Measurements from ENCODE around the gene FSTL1. TPM values are rescaled to one million over a fixed set of nuclear protein-coding genes. Genes with fewer than 3 reads are reported as not detected.

The FSTL1 gene
- total RNA-seq, 3 donors from 2014 or later (not counting 1 experiment from before 2014, with no cell fraction given) = 1.1 to 1.9 (median 1.4) TPM

DNA sequence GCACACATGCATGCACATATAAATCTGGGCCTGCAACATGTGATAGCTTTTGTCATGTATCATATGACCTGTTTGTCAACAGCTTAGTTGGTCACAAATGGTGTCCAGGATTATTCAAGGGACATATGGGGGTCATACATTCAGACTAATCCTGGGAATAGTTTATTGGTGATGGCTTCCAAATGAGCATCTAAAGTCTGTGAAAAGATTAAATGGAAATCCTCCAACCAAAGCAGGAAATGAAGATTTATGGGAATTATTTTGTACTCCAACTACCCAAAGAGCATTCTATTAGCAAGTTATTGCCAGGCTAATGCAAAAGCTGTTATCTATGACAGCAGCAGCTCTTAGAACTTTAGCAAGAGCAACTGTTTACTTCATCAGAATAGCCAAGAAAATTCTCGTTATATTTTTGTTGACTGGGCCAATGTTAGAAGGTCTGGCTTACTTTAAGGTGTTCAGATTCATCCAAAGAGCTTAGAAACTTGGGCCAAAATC is 7.1 kb downstream of the FSTL1 start:
- no peak for DNase-seq
- Mint-ChIP-seq H3K27ac (no peak overlapping the region), H3K27me3 (ENCODE audit: low read depth in 2 of 2) (peaks cover 8 to 15% of the 10 kb centered on the region in 2 donors), H3K9me3 (no peaks in the 10 kb centered on the region), H3K4me1 (no peaks in the 10 kb centered on the region), H3K4me3 (no peak overlapping the region), H3K36me3 (no peaks in the 10 kb centered on the region)
- Histone ChIP-seq H3K9me3 (ENCODE audit: control insufficient read depth, insufficient read depth, low read length) (no peaks in the 10 kb centered on the region), H3K4me1 (ENCODE audit: control insufficient read depth, insufficient read depth, low read length) (no peaks in the 10 kb centered on the region), H3K27me3 (ENCODE audit: control insufficient read depth, insufficient read depth, low read length) (peaks cover 3% of the 10 kb centered on the region), H3K27ac (ENCODE audit: low read length) (no peak overlapping the region), H3K4me3 (ENCODE audit: low read length) (no peak overlapping the region), H3K36me3 (ENCODE audit: control insufficient read depth, insufficient read depth, low read length) (no peaks in the 10 kb centered on the region)
- WGBS (ENCODE audit: insufficient coverage) = 100% methylated on average over 1 of the region's 1 CpG
- no peak for TF ChIP-seq CTCF (IDR thresholded peaks at IDR 0.05)
- intact Hi-C loops (cut with micrococcal nuclease) = no loop called here
- no peak for ATAC-seq

- Histone ChIP-seq H3K4me3 (ENCODE audit: low read length) (no peak overlapping the region), H3K27me3 (ENCODE audit: control insufficient read depth, insufficient read depth, low read length) (no peaks in the 10 kb centered on the region), H3K27ac (ENCODE audit: low read length) (no peak overlapping the region), H3K4me1 (ENCODE audit: control insufficient read depth, insufficient read depth, low read length) (no peaks in the 10 kb centered on the region), H3K36me3 (ENCODE audit: control insufficient read depth, insufficient read depth, low read length) (no peaks in the 10 kb centered on the region), H3K9me3 (ENCODE audit: control insufficient read depth, insufficient read depth, low read length) (no peaks in the 10 kb centered on the region)
- Mint-ChIP-seq H3K36me3 (no peaks in the 10 kb centered on the region), H3K27me3 (ENCODE audit: low read depth in 2 of 2) (peaks cover 4 to 15% of the 10 kb centered on the region in 2 donors), H3K9me3 (no peaks in the 10 kb centered on the region), H3K4me1 (no peaks in the 10 kb centered on the region), H3K27ac (no peak overlapping the region), H3K4me3 (no peak overlapping the region)
- no peak for TF ChIP-seq CTCF (IDR thresholded peaks at IDR 0.05)
- DNase-seq (no peak), ATAC-seq (no peak)
- intact Hi-C loops (cut with micrococcal nuclease) = no loop called here
- WGBS (ENCODE audit: insufficient coverage) = no CpG with 5 or more reads among the region's 2 CpGs
Observed at GRCh38 chr3:120442975-120443517, 7.7 kb downstream of the FSTL1 start.

- Histone ChIP-seq H3K36me3 (ENCODE audit: control insufficient read depth, insufficient read depth, low read length) (no peaks in the 10 kb centered on the region), H3K9me3 (ENCODE audit: control insufficient read depth, insufficient read depth, low read length) (no peaks in the 10 kb centered on the region), H3K27ac (ENCODE audit: low read length) (no peak overlapping the region), H3K4me1 (ENCODE audit: control insufficient read depth, insufficient read depth, low read length) (no peaks in the 10 kb centered on the region), H3K4me3 (ENCODE audit: low read length) (no peak overlapping the region), H3K27me3 (ENCODE audit: control insufficient read depth, insufficient read depth, low read length) (no peaks in the 10 kb centered on the region)
- TF ChIP-seq CTCF (IDR thresholded peaks at IDR 0.05) = no peak
- H3K36me3 Mint-ChIP-seq = no peaks in the 10 kb centered on the region
- intact Hi-C loops (cut with micrococcal nuclease) = no loop called here
- 91% methylated on average over 4 of the region's 4 CpGs for WGBS (ENCODE audit: insufficient coverage)
- H3K9me3 Mint-ChIP-seq = no peaks in the 10 kb centered on the region
- H3K4me3 Mint-ChIP-seq = no peak overlapping the region
- H3K4me1 Mint-ChIP-seq = no peaks in the 10 kb centered on the region
- DNase-seq (no peak), ATAC-seq (no peak)
- no peak overlapping the region for H3K27ac Mint-ChIP-seq
- peaks cover 2 to 9% of the 10 kb centered on the region in 2 donors for H3K27me3 Mint-ChIP-seq (ENCODE audit: low read depth in 2 of 2)
Observed at GRCh38 chr3:120441776-120442175, 9.0 kb downstream of the FSTL1 start.

GRCh38 chr3:120440762-120441161 is 10.0 kb downstream of the FSTL1 start:
- WGBS (ENCODE audit: insufficient coverage) = 90% methylated on average over 3 of the region's 3 CpGs
- Histone ChIP-seq H3K36me3 (ENCODE audit: control insufficient read depth, insufficient read depth, low read length) (no peaks in the 10 kb centered on the region), H3K4me3 (ENCODE audit: low read length) (no peak overlapping the region), H3K9me3 (ENCODE audit: control insufficient read depth, insufficient read depth, low read length) (no peaks in the 10 kb centered on the region), H3K27me3 (ENCODE audit: control insufficient read depth, insufficient read depth, low read length) (no peaks in the 10 kb centered on the region), H3K4me1 (ENCODE audit: control insufficient read depth, insufficient read depth, low read length) (no peaks in the 10 kb centered on the region), H3K27ac (ENCODE audit: low read length) (no peak overlapping the region)
- Mint-ChIP-seq H3K4me3 (no peak overlapping the region), H3K9me3 (no peaks in the 10 kb centered on the region), H3K27me3 (ENCODE audit: low read depth in 2 of 2) (no peaks in the 10 kb centered on the region), H3K27ac (no peak overlapping the region), H3K36me3 (no peaks in the 10 kb centered on the region), H3K4me1 (no peaks in the 10 kb centered on the region)
- intact Hi-C loops (cut with micrococcal nuclease) = no loop called here
- TF ChIP-seq CTCF (IDR thresholded peaks at IDR 0.05) = no peak
- DNase-seq (no peak), ATAC-seq (no peak)

Measured in natural killer cell (primary cell).